ENCODE measurements around the gene SEC16B.
"Not testable (repeated sequence)": the region's sequence is repeated elsewhere in the genome, so short reads cannot be mapped to it uniquely, and the experiment has no call there.

The SEC16B gene

GRCh38 chr1:177969825-177970371, at the start of gene SEC16B:
SEC16B (minus strand) TSS chr1:177970058; CDS start chr1:177967981, 2,077 bp downstream.
- DNase-seq (ENCODE audit: insufficient read length, low spot score) (no peak), FAIRE-seq (no peak)

- no peak for DNase-seq (ENCODE audit: insufficient read length, low spot score)
- FAIRE-seq: no peak
Measured at GRCh38 chr1:178019622-178020021, 49.8 kb upstream of the SEC16B start.

- no peak for FAIRE-seq
- no peak for DNase-seq (ENCODE audit: insufficient read length, low spot score)
Measured at GRCh38 chr1:178019208-178019607, 49.4 kb upstream of the SEC16B start.

- DNase-seq (ENCODE audit: insufficient read length, low spot score): no peak
- no peak for FAIRE-seq
Measured at GRCh38 chr1:178017517-178017916, 47.7 kb upstream of the SEC16B start.

- DNase-seq (ENCODE audit: insufficient read length, low spot score) (no peak), FAIRE-seq (no peak)
Measured at GRCh38 chr1:178011864-178012503, 42.1 kb upstream of the SEC16B start.

- DNase-seq (ENCODE audit: insufficient read length, low spot score): peak; percentile 24
- no peak for FAIRE-seq
Measured at GRCh38 chr1:178011465-178011828, 41.6 kb upstream of the SEC16B start.

GRCh38 chr1:178010674-178011464, 41.0 kb upstream of the SEC16B start:
- FAIRE-seq (no peak), DNase-seq (ENCODE audit: insufficient read length, low spot score) (no peak)

- no peak for FAIRE-seq
- DNase-seq (ENCODE audit: insufficient read length, low spot score): no peak
Measured at GRCh38 chr1:178006043-178006442, 36.2 kb upstream of the SEC16B start.

GRCh38 chr1:178005450-178005849, 35.6 kb upstream of the SEC16B start:
- FAIRE-seq (no peak), DNase-seq (ENCODE audit: insufficient read length, low spot score) (no peak)

GRCh38 chr1:178004926-178005391, 35.1 kb upstream of the SEC16B start:
- FAIRE-seq (no peak), DNase-seq (ENCODE audit: insufficient read length, low spot score) (no peak)

GRCh38 chr1:177998696-177999631, 29.1 kb upstream of the SEC16B start:
- FAIRE-seq (no peak), DNase-seq (ENCODE audit: insufficient read length, low spot score) (no peak)

GRCh38 chr1:177996957-177997356, 27.1 kb upstream of the SEC16B start:
- DNase-seq (ENCODE audit: insufficient read length, low spot score) (no peak), FAIRE-seq (no peak)

GRCh38 chr1:177995369-177995768, 25.5 kb upstream of the SEC16B start:
- FAIRE-seq: no peak
- DNase-seq (ENCODE audit: insufficient read length, low spot score): no peak

- not testable (repeated sequence) for DNase-seq (ENCODE audit: insufficient read length, low spot score); FAIRE-seq
Measured at GRCh38 chr1:177986281-177986680, 16.4 kb upstream of the SEC16B start.

GRCh38 chr1:177984761-177985160, 14.9 kb upstream of the SEC16B start:
- FAIRE-seq (no peak), DNase-seq (ENCODE audit: insufficient read length, low spot score) (no peak)

- no peak for FAIRE-seq
- no peak for DNase-seq (ENCODE audit: insufficient read length, low spot score)
Measured at GRCh38 chr1:177984136-177984525, 14.3 kb upstream of the SEC16B start.

GRCh38 chr1:177983482-177984135, 13.8 kb upstream of the SEC16B start:
- DNase-seq (ENCODE audit: insufficient read length, low spot score) (no peak), FAIRE-seq (no peak)

GRCh38 chr1:177983077-177983476, 13.2 kb upstream of the SEC16B start:
- FAIRE-seq (no peak), DNase-seq (ENCODE audit: insufficient read length, low spot score) (no peak)

GRCh38 chr1:177981200-177981599, 11.3 kb upstream of the SEC16B start:
- DNase-seq (ENCODE audit: insufficient read length, low spot score): no peak
- no peak for FAIRE-seq

GRCh38 chr1:177979272-177979671, 9.4 kb upstream of the SEC16B start:
- DNase-seq (ENCODE audit: insufficient read length, low spot score) (no peak), FAIRE-seq (no peak)

All from HTR-8/SVneo (cell line).